ENCODE measurements around the gene SUSD3.

SUSD3 gene

DNA sequence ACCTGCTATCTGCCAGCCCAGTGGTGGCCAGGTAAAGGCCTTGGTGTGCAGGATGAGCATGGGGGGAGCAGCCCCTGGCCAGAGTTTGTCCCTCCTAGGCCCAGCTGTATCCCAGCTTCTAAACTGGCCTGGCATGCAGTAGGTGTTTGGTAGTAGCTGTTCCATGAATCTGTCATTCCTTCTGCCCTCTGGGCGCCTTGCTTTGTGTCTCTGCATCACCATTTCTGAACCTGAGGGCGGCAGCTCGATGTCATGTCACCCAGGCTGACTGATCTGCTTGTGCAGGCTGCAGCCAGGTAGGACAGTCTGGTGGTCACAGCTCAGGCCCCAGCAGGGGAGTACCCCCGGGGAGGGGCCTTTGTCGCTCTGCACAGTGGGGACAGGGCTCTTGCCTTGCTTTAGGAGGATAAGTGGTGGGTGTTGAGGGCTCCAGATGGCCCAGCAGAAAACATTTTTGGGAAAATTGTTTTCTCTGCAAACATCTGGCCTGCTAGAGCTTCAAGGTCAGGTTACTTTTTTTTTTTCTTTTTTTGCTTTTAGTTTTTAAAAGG, 4.6 kb upstream of the SUSD3 start:
- DNase-seq: no peak

DNA sequence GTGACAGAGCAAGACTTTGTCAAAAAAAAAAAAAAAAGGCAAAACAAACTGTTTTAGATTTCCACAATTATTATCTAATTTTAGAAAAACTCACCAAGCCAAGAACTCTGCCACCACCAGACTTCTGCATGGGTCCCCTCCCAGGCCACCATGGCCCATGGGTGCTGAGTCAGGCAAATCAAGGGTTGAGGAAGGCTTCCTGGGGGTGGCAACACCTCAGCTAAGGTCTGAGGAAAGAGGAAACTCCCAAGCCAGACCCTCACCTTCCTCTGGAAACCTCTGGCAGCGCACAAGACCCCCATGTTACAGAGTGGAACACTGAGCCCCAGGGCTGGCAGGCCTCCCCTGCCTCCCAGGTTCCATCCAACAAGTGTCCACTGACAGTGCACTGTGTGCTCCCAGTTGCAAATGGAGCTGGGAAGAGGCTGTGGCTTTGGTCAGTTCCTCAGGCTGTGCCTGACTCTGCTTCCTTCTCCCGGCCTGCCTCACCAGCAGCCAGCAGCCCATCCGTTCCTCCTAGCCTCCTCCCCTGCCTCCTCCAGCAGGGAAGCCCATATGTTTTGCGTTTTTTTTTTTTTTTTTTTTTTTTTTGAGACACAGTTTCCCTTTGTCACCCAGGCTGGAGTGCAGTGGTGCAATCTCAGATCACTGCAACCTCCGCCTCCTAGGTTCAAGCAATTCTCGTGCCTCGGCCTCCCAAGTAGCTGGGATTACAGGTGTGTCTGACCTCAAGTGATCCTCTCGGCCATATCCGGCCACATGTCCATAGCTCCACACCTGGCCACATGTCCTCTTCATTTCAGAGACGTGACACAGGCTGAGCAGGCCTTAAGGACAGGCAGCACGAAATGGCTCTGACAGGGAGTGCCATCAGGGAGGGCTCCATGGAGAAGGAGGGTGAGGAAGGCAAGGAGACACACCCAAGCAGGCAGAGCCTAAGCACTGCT, 3.5 kb upstream of the SUSD3 start:
- DNase-seq: no peak

DNA sequence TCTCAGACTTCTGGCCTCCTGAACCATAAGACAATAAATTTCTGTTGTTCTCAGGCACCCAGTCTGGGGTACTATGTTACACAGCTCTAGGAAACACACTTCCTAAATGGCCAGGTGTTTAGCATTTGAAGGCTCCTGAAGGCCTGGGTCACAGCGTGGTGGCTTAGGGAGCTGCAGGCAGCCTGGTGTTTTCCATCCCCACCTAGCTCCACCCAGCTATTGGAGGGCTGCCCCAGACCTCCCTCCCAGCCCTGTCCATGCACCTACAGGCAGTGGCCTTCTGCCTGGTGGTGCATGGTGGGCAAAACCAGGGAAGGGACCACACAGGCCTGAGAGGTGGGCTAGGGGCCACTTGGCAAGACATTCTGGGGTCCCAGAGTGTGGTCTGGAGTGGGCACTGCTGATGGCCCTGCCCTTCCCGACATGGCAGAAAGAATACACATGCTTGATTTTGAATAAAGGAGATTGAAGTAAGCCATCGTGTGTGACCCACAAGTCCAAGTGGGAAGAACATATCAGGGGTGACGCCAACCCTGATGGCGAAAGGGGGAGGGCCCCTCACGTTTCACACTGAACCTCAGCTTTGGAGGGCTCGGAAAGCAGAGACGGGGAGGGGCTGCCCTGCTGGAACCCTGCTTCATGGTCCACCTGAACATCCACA, 1.3 kb upstream of the SUSD3 start:
- DNase-seq: no peak

DNA sequence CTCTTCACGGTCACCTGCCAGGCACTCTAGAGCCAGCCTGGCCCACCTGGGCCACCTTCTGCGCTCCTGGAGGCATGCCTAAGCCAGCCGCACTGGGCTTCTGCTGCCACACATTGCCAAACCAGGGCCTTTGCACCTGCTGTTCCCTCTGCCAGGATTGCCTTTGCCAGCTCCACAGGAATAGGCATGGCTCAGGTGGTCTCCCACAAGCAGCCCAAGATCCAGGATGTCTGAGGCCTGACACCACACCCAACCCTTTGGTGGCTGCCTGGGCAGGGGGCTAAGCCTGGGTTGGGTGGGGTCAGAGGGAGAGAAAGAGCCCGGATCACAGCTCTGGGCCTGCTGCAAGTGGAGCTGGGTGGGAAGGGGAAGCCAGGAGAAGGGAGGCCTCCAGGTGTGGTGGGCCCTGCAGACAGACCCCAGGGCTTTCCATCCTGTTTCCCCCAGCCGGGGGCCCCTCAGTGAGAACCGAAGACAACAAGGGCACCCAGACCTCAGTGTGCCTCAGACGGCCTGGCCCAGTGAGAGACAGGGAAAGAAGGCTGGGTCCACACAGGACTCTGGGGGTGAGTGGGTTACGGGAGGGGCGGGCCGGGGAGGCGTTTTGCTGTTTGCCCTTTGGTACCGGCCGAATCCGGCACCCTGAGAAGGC, 672 bp upstream of the SUSD3 start:
- no peak for DNase-seq

DNA sequence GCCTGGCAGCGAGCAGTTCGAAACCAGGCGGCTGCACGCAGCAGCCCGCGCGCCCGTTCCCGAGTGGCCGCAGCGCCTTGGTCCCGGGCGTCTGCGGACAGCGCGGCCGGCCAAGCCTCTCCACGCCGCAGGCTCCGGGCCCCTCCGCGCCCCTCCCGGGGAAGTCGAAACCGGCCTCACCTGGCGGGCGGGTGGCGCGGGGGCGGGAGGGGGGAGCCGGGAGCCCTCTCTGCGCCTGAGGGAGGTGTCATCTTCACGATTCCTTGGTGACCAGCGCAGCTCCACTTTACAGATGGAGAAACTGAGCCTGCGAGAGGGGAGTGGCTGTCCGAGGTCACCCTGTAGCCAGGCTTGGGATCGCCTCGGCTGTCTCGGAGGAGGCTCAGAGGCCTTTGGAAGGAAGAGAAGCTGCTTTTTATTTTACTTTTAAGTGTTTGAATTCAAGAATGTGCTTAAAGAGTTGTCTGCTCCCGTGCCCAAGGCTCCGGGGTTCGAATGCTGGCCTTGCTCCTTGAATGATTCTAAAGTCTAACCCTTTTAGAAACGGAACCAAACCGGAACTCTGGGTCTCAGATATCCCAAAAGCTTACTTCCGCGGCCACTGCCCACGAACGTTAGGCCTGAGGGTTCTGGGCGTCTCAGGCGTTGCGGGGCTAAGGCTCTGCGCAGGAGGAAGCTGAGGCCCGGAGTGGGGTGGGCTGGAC, 662 bp downstream of the SUSD3 start:
- no peak for DNase-seq

DNA sequence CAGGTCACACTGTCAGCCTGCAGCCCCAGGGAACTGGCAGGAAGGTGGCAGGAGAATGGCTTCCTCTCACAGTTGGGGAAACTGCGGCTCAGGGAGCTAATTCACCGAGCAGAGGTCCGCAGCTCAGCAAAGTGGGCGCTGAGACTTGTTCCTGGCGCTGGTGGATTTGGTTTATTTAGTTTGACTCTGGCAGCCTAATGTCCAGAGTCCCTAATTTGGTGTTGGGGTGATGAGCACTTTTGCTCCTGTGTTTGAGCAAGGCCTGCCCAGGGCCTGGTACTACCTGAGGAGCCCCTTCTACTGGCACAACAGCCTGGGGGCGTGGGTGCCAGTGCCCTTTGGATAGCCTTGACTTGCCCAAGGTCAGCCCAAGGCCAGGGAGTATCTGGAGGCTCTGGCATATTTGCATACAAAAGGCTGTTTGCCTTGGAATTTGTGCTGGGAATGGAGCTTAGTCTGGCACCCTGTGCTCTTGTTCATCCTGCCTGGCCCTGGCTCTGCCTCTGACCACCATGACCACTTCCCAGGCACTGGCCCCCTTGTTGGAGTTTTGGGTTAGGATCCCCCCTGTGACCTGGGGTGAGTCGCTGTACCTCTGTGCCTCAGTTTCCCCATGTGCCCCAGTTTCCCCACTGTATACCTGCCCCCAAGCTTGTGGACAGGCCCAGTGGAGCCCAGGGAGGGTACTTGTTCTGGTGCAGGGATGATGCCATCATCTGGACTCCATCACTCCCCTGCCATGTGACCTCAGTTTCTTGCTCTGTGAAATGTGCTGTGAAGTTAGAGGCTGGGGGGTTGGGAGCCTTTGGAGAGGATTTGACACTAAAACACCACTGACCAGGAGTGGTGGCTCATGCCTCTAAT, 1.4 kb downstream of the SUSD3 start:
- no peak for DNase-seq

DNA sequence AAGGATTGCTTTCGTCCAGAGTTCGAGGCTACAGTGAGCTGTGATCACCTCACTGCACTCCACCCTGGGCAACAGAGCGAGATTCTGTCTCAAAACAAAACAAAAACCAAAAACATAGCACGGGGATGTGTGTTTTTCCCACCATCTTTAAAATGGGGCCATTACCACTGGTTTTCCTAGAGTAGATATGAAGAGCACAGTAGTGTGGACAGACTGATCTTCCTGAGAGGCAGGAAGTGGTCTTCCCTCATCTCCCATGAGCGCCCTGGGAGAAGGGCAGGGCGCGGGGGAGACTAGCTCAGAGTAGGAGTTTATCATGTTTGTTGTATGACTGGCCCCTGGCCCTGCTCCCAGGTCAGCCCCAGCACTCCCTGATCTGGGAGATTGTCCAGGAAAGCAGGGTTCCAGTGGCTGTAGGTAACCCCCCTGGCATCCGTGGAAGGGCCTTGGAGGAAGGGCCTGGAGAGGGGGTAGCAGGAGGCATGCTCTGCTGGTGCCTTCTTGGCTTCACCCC, 2.3 kb downstream of the SUSD3 start:
- no peak for DNase-seq

DNA sequence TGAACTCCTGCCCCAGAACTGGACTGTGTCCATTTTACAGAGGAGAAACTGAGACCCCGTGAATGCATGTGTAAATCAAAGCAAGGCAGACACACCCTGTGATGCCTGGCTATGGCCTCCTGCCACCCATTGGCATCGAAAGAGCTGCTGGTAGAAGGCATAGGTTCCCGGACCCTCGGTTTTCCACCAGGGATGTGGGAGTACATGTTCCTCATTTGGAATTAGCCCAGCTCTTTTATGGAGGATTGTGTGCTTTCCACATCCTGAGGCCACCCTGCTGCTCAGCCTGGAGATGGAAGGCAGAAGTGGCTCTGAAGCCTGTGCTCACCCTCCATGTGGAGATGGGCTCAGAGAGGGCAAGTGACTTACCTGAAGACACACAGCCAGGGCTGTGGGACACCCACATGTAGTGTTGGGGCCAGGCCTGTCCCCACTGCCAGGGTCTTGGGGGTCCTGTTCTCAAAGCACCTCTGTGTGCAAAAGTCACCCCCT, 2.8 kb downstream of the SUSD3 start:
- no peak for DNase-seq

DNA sequence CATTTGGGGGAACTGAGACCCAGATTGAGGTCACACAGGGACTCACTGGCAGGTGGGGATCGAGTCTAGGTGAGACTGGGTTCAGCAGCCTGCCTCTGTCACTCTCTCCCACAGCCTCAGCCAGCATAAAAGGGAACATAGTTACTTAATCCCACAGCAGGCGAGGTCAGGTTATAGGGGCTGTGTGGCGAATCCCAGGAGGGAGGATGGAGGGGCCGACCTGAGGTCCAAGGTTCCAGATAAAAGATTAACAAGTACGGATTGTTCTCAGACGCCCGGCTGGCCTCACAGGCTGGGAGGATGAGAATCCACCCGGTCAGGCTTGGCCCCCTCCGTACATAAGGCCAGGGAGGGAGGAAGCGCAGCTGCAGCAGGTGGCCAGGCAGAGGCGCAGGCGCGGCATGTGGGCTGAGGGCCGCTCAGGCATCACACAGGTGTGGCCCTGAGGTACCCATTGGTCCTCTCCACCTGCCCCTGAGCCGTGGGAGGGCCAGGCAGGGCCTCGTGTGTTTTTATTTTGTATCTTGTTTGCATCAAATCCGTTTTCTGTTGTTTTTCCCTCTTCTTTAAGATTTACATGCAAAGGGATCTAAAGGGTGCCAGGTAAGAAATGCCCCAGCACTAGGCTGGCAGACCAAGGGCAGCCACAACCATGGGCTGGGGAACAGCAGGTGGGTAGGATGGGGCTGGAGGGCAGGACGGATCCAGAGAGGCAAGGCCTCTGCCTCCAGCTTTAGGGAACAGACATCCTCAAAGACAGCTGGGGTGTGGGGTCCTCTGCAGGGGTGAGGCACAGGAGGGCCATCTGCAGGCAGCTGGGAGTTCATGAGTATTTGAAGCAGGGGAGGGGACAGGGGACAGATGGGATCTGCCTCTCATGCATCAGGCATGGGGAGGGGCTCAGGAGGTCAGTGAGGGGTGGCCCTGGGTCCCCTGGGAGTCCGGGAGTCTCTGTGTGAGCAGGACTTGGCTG, 3.6 kb downstream of the SUSD3 start:
- peak; percentile 52 for DNase-seq

DNA sequence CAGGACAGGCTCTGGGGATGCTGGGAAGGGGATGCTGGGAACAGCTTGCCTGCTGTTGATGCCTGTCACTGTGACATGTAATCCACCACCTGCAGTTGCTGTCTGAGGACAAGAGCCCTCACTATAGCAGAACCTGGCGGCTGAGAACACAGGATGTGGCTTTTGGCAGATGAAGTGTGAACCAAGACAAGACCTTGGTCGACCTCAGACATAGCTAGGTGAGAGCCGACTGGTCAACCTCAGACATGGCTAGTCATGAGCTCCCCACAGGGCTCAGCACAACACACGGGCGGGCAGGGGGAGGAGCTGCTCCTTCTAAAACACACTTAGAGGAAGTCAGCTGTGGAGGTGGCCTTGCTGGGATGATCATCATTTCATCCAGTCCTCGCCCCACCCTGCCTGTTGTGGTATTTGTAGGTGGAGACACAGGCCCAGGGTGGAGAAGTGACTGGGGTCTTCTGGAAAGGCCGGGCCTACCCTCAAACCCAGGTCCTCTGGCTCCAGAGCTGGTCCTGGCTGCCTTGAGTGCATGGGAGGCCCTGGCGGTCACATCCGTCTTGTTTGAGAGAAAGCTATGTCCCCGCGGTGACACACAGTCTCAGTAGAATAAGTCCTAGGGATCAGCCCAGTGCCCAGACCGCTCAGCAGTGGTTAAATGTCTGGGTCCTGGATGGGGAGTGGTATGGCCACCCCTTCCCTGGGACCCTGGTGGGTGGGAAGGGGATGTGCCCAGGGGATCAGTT, 6.1 kb downstream of the SUSD3 start:
- DNase-seq: peak; percentile 94

DNA sequence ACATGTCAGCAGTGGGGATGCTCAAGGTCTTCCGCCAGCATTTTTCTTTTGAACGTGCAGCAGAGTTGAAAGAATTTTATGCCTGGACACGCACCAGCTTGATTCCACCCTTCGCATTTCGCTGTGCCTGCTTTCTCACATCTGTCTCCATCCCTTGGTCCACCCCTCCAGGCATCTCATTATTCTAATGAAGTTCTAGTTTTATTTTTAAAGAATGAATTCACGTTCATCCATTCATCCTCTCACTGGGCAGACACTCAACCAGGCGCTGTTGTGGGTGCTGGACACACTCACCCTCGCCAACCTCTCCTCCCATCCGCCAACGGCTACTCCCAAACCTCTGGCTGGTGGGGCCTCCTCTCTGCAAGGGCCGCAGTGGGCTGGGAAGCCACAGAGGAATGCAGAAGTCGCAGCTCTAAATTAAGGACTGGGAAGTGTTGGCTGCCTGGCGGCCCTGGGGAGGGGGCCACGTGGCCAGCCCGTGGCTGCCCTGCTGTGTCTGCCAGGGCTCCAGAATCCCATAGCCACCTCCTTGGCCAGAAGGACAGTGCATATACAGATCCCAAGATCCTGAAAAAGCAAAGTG, 6.7 kb downstream of the SUSD3 start:
- DNase-seq: no peak

DNA sequence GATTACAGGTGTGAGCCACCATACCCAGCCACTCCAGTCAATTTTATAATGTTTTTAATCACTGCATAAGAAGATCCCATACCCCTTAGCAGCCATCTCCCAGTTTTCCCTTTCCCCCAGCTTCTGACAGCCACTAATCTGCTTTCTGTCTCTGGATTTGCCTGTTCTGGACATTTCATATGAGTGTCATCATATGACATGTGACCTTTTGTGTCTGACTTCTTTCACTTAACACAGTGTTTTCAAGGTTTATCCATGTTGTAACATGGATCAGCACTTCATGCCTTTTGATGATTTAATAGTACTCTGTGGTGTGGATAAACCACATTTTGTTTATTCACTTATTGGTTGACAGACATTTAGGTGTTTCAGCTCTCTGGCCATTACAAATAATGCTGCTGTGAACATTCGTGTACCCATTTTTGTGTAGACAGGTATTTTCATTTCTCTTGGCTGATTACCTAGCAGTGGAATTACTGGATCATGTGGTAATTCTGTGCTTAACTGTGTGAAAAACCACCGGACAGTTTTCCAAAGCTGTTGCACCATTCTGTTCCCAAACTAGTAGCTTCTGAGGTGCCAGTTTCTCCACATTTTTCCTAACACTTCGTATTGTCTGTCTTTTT, 8.6 kb downstream of the SUSD3 start:
- DNase-seq: no peak

DNA sequence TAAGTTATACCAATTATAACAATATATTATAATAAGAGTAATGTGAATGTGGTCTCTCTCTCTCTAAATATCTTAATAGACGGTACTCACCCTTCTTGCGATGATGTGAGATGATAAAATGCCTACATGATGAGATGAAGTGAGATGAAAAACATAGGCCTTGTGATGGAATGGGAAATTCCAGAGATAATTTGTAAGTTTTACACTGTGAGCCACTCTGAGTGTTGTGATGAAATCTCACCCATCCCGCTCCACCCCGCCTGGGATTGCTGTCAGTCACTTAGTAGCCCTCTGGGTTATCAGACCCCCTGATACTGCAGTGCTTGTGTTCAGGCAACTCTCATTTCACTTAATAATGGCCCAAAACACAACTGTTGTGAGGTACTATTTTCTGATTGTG, 10.5 kb downstream of the SUSD3 start:
- no peak for DNase-seq

DNA sequence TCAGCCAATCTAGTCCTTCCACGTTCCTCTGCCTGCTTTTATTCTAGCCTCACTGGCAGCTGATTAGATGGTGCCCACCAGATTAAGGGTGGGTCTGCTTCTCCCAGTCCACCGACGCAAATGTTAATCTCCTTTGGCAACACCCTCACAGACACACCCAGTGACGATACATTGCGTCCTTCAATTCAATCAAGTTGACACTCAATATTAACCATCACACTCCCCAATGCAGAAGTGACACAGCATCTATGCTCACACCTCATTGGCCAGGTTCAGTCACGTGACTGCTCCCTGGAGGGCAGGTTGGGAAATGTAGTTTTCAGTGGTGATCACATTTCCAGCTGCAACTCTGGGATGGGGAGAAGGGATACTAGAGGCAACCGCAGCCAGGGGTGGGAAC, 13.0 kb downstream of the SUSD3 start:
- peak; percentile 58 for DNase-seq

DNA sequence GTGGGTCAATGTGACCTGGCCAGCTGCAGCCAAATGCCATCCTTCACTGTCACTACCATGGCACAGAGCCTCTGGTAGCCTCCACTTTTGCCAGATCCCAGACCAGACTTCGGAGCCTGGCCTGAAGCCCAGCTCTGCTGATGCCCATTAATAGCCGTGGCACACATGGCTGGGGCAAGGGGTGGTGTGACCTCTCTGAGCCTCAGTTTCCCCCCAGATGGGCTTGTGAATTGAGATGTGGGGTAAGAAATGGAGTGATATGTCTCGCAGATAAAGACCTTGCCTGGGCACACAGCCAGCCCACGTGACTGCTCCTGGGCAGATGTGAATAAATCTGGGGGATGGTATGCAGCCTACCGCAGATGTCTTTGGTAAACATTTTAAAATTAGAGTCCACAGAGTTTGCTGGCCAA, 13.9 kb downstream of the SUSD3 start:
- DNase-seq: no peak

DNA sequence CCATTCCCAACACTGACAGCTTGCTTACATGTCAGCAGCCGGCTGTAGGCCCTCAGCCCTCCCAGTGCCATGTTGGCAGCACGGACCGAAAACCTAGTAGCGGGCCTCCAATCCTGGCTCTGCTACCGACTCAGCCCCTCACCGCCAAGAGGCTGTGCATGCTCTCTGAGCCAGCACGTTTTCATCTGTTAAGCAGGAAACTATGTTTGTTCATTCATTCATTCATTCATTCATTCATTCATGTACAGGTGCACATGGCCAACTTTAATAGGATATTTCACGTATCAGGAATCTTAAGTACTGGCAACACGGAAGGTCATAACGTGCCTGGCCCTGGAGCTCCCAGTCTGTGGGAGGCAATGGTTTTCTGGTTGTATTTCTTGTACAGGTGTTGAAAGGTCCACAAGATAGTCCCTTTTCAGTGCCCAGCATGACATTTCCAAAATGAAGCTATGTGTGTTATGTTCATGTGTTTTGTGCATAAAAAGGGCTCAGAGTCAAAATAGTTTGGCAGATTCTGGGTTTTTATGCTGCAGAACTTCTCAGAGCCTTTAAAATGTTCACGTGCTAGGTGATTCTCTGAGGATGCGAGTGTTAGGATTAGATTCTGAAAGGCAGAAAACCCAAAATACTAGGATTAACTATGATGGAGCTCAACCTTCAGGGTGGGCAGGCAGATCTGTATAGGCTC, 17.7 kb downstream of the SUSD3 start:
- no peak for DNase-seq

DNA sequence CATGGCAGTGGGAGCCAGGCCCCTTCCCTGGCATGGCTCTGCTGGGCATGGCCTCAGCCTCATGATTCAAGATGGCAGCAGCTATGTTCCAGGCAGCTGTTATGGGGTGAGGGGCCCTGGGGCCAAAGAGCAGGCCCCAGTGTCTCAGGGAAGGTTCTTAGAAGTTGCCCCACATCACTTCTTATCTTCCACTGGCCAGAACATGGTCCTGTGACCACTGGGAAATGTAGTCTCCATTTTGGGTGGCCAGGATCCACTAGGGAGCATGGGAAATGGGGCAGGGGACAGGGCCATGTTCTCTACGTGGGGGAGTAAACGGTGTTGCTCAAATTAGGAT, 18.3 kb downstream of the SUSD3 start:
- no peak for DNase-seq

DNA sequence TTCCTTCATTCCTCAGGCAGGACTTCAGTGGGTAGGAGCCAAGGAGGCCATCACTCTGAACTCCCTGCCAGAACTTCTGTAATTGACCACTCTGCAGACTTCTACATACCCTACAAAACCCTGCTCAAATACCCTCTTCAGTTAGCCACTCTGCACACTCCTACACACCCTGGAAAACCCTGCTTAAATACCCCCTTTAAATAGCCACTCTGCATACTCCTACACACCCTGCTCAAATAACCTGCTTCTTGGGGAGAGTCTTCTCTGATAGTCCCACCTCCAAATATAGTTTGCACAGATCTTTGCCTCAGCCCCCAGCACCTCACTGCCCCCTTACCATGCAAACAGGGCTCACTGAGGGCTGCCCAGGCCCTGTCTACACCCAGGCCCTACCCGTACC, 18.9 kb downstream of the SUSD3 start:
- no peak for DNase-seq

Measured in activated CD4-positive, alpha-beta T cell treated with anti-CD3 and anti-CD28 coated beads for 48 hours (primary cell).